GM23338 (cell line): ENCODE data around the gene IER2. TPM values are rescaled to one million over a fixed set of nuclear protein-coding genes. Genes with fewer than 3 reads are reported as not detected.

Experiments
- ATAC-seq: fragments of 200-7000 bp; cut with Tn5 transposase; 3 replicates; pipeline ENCODE4 v1.9.1; 2020
- DNase-seq: peaks from one replicate; pipeline ENCODE4 v3.0.0-alpha.2; 2015; ENCODE audit warnings: low spot score
- H2AFZ ChIP-seq: fragments of 200-600 bp; sonication (generic); 2 replicates; pipeline ENCODE4 v1.8.0; 2016; ENCODE audit warnings: antibody characterized with exemption, mild to moderate bottlenecking, moderate library complexity
- H3F3A ChIP-seq: fragments of 200-600 bp; sonication (generic); replicated peaks from 2 replicates; pipeline ENCODE4 v1.8.0; 2017; ENCODE audit warnings: antibody characterized with exemption, mixed run types, low read depth
- H3K27ac ChIP-seq: fragments of 200-600 bp; sonication (generic); 2 replicates; pipeline ENCODE4 v1.6.1; 2016; ENCODE audit warnings: low read depth
- H3K27me3 ChIP-seq: fragments of 200-600 bp; sonication (generic); 2 replicates; pipeline ENCODE4 v1.8.0; 2016; ENCODE audit warnings: mild to moderate bottlenecking, mixed run types, moderate library complexity; ENCODE audit not compliant: insufficient read depth
- H3K36me3 ChIP-seq: fragments of 200-600 bp; sonication (generic); 2 replicates; pipeline ENCODE4 v1.8.0; 2016; ENCODE audit warnings: mild to moderate bottlenecking; ENCODE audit not compliant: insufficient read depth
- H3K4me1 ChIP-seq: fragments of 200-600 bp; sonication (generic); 2 replicates; pipeline ENCODE4 v1.8.0; 2016; ENCODE audit warnings: mild to moderate bottlenecking, moderate library complexity; ENCODE audit not compliant: insufficient read depth
- H3K4me2 ChIP-seq: fragments of 200-600 bp; sonication (generic); 2 replicates; pipeline ENCODE4 v1.7.1; 2017; ENCODE audit warnings: mixed run types
- H3K4me3 ChIP-seq: fragments of 200-600 bp; sonication (generic); 2 replicates; pipeline ENCODE4 v1.6.1; 2016; ENCODE audit warnings: mixed run types
- H3K79me2 ChIP-seq: fragments of 200-600 bp; sonication (generic); replicated peaks from 2 replicates; pipeline ENCODE4 v1.8.0; 2017; ENCODE audit warnings: mild to moderate bottlenecking; ENCODE audit not compliant: insufficient read depth
- H3K9me2 ChIP-seq: fragments of 200-600 bp; sonication (generic); 2 replicates; pipeline ENCODE4 v1.8.0; 2017; ENCODE audit not compliant: insufficient read depth
- H4K20me1 ChIP-seq: fragments of 200-600 bp; sonication (generic); replicated peaks from 2 replicates; pipeline ENCODE4 v1.8.0; 2017; ENCODE audit warnings: mild to moderate bottlenecking; ENCODE audit not compliant: insufficient read depth
- H3K27ac Mint-ChIP-seq: 2 replicates; pipeline ENCODE4 v1.8.0; 2020; ENCODE audit warnings: inconsistent platforms, mild to moderate bottlenecking, moderate library complexity, mixed read lengths
- H3K27me3 Mint-ChIP-seq: 3 replicates; pipeline ENCODE4 v1.8.0; 2022; ENCODE audit warnings: low read depth, mild to moderate bottlenecking, moderate library complexity, mixed read lengths, inconsistent platforms; ENCODE audit not compliant: insufficient read depth, poor library complexity
- H3K36me3 Mint-ChIP-seq: 3 replicates; pipeline ENCODE4 v1.8.0; 2021; ENCODE audit warnings: low read depth, mild to moderate bottlenecking, inconsistent platforms, moderate library complexity, mixed read lengths
- H3K4me1 Mint-ChIP-seq: 3 replicates; pipeline ENCODE4 v1.8.0; 2020; ENCODE audit warnings: mild to moderate bottlenecking, inconsistent platforms, mixed read lengths
- H3K4me3 Mint-ChIP-seq: 3 replicates; pipeline ENCODE4 v1.8.0; 2021; ENCODE audit warnings: moderate library complexity, mild to moderate bottlenecking, inconsistent platforms, mixed read lengths
- H3K9me3 Mint-ChIP-seq: 3 replicates; pipeline ENCODE4 v1.8.0; 2020; ENCODE audit warnings: moderate library complexity, mild to moderate bottlenecking, inconsistent platforms, mixed read lengths
- CTCF ChIP-seq, 2 experiments: fragments of 200-600 bp in 1 of 2; sonication (generic) in 1 of 2; conservative IDR thresholded peaks; 2 replicates each; pipeline versions ENCODE4 v1.5.1 to v1.6.1; 2016 to 2017; ENCODE audit warnings: antibody characterized with exemption in 2 of 2, low read depth in 2 of 2, mild to moderate bottlenecking in 2 of 2, moderate library complexity in 1 of 2
- ETS1 ChIP-seq: IDR thresholded peaks from 2 replicates; pipeline ENCODE4 v1.6.1; 2016; ENCODE audit warnings: antibody characterized with exemption
- NANOG ChIP-seq: IDR thresholded peaks from 2 replicates; pipeline ENCODE4 v1.6.1; 2016; ENCODE audit warnings: antibody characterized with exemption, borderline replicate concordance
- POLR2AphosphoS5 ChIP-seq: IDR thresholded peaks from 2 replicates; pipeline ENCODE4 v1.6.1; 2016; ENCODE audit warnings: antibody characterized with exemption, low read depth
- REST ChIP-seq: IDR thresholded peaks from one replicate; pipeline ENCODE4 v1.6.1; 2018; ENCODE audit warnings: antibody characterized with exemption; ENCODE audit not compliant: unreplicated experiment
- ZNF114 ChIP-seq: fragments of 250-450 bp; sonication (Bioruptor Pico); IDR thresholded peaks from 2 replicates; pipeline ENCODE4 v1.5.0; 2020; ENCODE audit warnings: mild to moderate bottlenecking, moderate library complexity
- ZNF331 ChIP-seq: fragments of 250-450 bp; sonication (Bioruptor Pico); IDR thresholded peaks from 2 replicates; pipeline ENCODE4 v1.5.0; 2020; ENCODE audit warnings: low read depth, mild to moderate bottlenecking, moderate library complexity
- polyA plus RNA-seq: library from polyadenylated mRNA; unstranded; fragments of >200 nt; fragmentation: Nextera tagmentation; extraction: Ambion mirVana; gene quantifications from 2 replicates; pipeline ENCODE4 v1.2.1, GENCODE V29; 2016
- total RNA-seq: library from RNA; depleted of rRNA; stranded (reverse); fragments of >200 nt; shearing (Covaris generic); gene quantifications from 2 replicates; pipeline ENCODE4 v1.2.3, GENCODE V29; 2014

IER2 gene
- total and polyA plus RNA-seq, 2 experiments from 2014 or later: 124 to 191 TPM

GRCh38 chr19:13155472-13156359 is 5.5 kb downstream of the IER2 start:
- H3K36me3 ChIP-seq: peaks cover 7% of the 10 kb centered on the region; the same call in 1 of the 2 replicates
- ATAC-seq (peak; percentile 34), DNase-seq (peak; percentile 93)
- Mint-ChIP-seq H3K27me3 (peaks cover 56% of the 10 kb centered on the region), H3K4me1 (peaks cover 24% of the 10 kb centered on the region), H3K36me3 (peaks cover 28% of the 10 kb centered on the region), H3K9me3 (peaks cover 20% of the 10 kb centered on the region), H3K27ac (peak overlapping the region; percentile 100), H3K4me3 (peak overlapping the region; percentile 99)
- H3K27ac ChIP-seq: peak overlapping the region; percentile 100
- H3K27me3 ChIP-seq: no peaks in the 10 kb centered on the region
- H2AFZ ChIP-seq: no peak overlapping the region
- peaks cover 40% of the 10 kb centered on the region for H3K79me2 ChIP-seq
- H3K4me3 ChIP-seq: peak overlapping the region; percentile 100
- peak overlapping the region; percentile 99 for H3K4me2 ChIP-seq
- no peaks in the 10 kb centered on the region for H3K9me2 ChIP-seq
- H3K4me1 ChIP-seq: peaks cover 23% of the 10 kb centered on the region
- TF ChIP-seq CTCF (conservative IDR thresholded peaks at IDR 0.05; ENCODE audit: low read depth in 2 of 2): 0 out of 4 replicates have a peak, but pooled peaks of 1 of the 2 experiments have one; percentile 2
- peak; percentile 66 for TF ChIP-seq ETS1
- TF ChIP-seq POLR2AphosphoS5: peak; percentile 9
- no peak for TF ChIP-seq NANOG
- peaks cover 32% of the 10 kb centered on the region for H3F3A ChIP-seq
- peaks cover 8% of the 10 kb centered on the region for H4K20me1 ChIP-seq

GRCh38 chr19:13159713-13160112 is 9.5 kb downstream of the IER2 start:
- no peak overlapping the region for H3K4me2 ChIP-seq
- H3K36me3 ChIP-seq: no peaks in the 10 kb centered on the region
- H4K20me1 ChIP-seq: no peaks in the 10 kb centered on the region; the same call in 1 of the 2 replicates
- H3K27me3 ChIP-seq: no peaks in the 10 kb centered on the region
- H3F3A ChIP-seq: peaks cover 23% of the 10 kb centered on the region
- Mint-ChIP-seq H3K4me3 (no peak overlapping the region), H3K27ac (no peak overlapping the region), H3K36me3 (peaks cover 6% of the 10 kb centered on the region), H3K27me3 (peaks cover 36% of the 10 kb centered on the region), H3K4me1 (peaks cover 35% of the 10 kb centered on the region), H3K9me3 (peaks cover 3% of the 10 kb centered on the region)
- no peak for DNase-seq
- peaks cover 19% of the 10 kb centered on the region for H3K79me2 ChIP-seq
- no peak overlapping the region for H3K4me3 ChIP-seq
- H3K27ac ChIP-seq: no peak overlapping the region
- no peak for ATAC-seq
- H3K9me2 ChIP-seq: no peaks in the 10 kb centered on the region
- H3K4me1 ChIP-seq: peaks cover 43% of the 10 kb centered on the region
- H2AFZ ChIP-seq: no peak overlapping the region
- TF ChIP-seq ETS1 (no peak), NANOG (no peak), ZNF331 (no peak), REST (no peak), ZNF114 (CRISPR knock-in tag) (no peak), POLR2AphosphoS5 (no peak)
